ENCODE data around the gene TMEM72.

Gene TMEM72

GRCh38 chr10:44880090-44880715, 30.9 kb upstream of the TMEM72 start:
- Mint-ChIP-seq H3K4me1 (peaks cover 20 to 28% of the 10 kb centered on the region in 2 donors), H3K36me3 (no peaks in the 10 kb centered on the region), H3K9me3 (no peaks in the 10 kb centered on the region), H3K27me3 (peaks cover 19 to 33% of the 10 kb centered on the region in 2 donors), H3K4me3 (peak overlapping the region; percentile 11 to 12), H3K27ac (peak overlapping the region; percentile 1)
- ATAC-seq (replicated peaks) (no peak), DNase-seq (no peak)

GRCh38 chr10:44881649-44882048, 29.5 kb upstream of the TMEM72 start:
- Mint-ChIP-seq H3K4me3 (no peak overlapping the region), H3K36me3 (no peaks in the 10 kb centered on the region), H3K9me3 (no peaks in the 10 kb centered on the region), H3K27ac (no peak overlapping the region), H3K4me1 (peaks cover 20 to 28% of the 10 kb centered on the region in 2 donors), H3K27me3 (peaks cover 19 to 33% of the 10 kb centered on the region in 2 donors)
- ATAC-seq (replicated peaks), result peak; percentile 56 to 61
- no peak for DNase-seq

- H3K36me3 Mint-ChIP-seq, result no peaks in the 10 kb centered on the region
- DNase-seq, result no peak
- no peaks in the 10 kb centered on the region for H3K9me3 Mint-ChIP-seq
- H3K27me3 Mint-ChIP-seq, result peaks cover 19 to 33% of the 10 kb centered on the region in 2 donors
- ATAC-seq (replicated peaks), result no peak
- peaks cover 20 to 28% of the 10 kb centered on the region in 2 donors for H3K4me1 Mint-ChIP-seq
- H3K27ac Mint-ChIP-seq, result no peak overlapping the region
- H3K4me3 Mint-ChIP-seq, result no peak overlapping the region
These were observed 28.9 kb upstream of the TMEM72 start for GRCh38 chr10:44882166-44882720.

DNA sequence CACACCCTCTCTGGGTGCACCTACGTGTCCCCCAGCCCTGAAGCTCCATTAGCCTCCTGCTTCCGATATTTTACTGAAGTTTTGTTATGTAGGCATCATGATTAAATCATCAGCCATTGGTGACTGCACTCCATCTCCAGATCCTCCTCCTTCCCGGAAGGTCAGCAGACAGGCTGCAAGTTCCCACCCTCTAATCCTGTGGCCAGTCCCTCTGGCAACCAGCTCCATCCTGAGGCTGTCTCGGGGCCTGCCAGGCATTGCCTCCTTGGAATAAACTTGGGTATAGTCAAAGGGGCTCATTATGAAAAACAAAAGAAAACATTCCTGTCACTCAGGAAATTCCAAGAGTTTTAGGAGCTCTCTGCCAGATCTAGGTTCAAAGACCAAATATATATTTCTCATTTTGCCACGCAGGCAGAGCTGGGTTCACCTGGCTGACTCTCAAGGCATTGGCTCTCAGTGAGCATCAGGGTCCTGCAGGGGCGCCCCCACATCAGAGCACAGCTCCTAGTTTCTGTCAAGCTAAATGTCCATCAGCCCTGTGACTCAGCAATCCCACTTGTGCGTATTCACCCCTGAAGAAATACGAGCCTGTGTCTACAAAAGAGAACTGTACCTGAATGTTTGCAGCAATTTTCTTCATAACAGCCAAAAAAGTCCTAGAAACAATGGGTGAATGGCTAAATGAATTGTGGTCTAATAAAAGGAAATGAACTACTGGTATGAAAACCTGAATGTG, 27.4 kb upstream of the TMEM72 start:
- H3K27me3 Mint-ChIP-seq, result peaks cover 19 to 30% of the 10 kb centered on the region in 2 donors
- DNase-seq (no peak), ATAC-seq (replicated peaks) (no peak)
- H3K36me3 Mint-ChIP-seq, result no peaks in the 10 kb centered on the region
- no peaks in the 10 kb centered on the region for H3K9me3 Mint-ChIP-seq
- H3K4me1 Mint-ChIP-seq, result peaks cover 17 to 23% of the 10 kb centered on the region in 2 donors
- no peak overlapping the region for H3K4me3 Mint-ChIP-seq
- no peak overlapping the region for H3K27ac Mint-ChIP-seq

- DNase-seq (no peak), ATAC-seq (replicated peaks) (no peak)
- Mint-ChIP-seq H3K4me3 (no peak overlapping the region), H3K9me3 (no peaks in the 10 kb centered on the region), H3K36me3 (no peaks in the 10 kb centered on the region), H3K27ac (no peak overlapping the region), H3K4me1 (peaks cover 11% of the 10 kb centered on the region in 2 donors), H3K27me3 (peaks cover 3 to 13% of the 10 kb centered on the region in 2 donors)
These were observed 25.4 kb upstream of the TMEM72 start for GRCh38 chr10:44885710-44886109.

- Mint-ChIP-seq H3K4me3 (no peak overlapping the region), H3K27ac (no peak overlapping the region), H3K36me3 (no peaks in the 10 kb centered on the region), H3K9me3 (no peaks in the 10 kb centered on the region), H3K4me1 (peaks cover 3 to 4% of the 10 kb centered on the region in 2 donors), H3K27me3 (peaks cover 0 to 14% of the 10 kb centered on the region in 2 donors)
- no peak for DNase-seq
- no peak for ATAC-seq (replicated peaks)
These were observed 24.2 kb upstream of the TMEM72 start for GRCh38 chr10:44886966-44887365.

DNA sequence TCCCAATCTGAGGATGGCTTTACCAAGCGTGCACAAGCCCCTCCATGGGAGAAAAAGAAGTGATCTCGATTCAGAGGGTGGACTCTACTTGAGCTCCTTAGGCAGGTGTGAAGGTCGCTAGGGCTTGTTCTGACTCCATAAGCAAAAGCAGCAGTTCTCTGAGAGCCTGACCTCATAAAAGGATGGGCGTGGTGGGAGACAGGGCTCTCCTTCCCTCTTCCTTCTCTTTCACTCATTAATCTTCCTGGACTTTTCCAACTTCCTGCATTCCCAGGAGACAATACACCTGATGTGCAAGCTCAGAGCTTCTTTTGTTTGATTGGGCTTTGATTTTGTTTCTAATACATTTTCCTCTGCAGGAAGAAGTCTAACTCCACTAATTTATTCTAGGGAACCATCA, 22.3 kb upstream of the TMEM72 start:
- ATAC-seq (replicated peaks) (no peak), DNase-seq (no peak)
- Mint-ChIP-seq H3K9me3 (no peaks in the 10 kb centered on the region), H3K36me3 (no peaks in the 10 kb centered on the region), H3K4me3 (no peak overlapping the region), H3K27ac (no peak overlapping the region), H3K27me3 (peaks cover 0 to 4% of the 10 kb centered on the region in 2 donors), H3K4me1 (no peaks in the 10 kb centered on the region)

DNA sequence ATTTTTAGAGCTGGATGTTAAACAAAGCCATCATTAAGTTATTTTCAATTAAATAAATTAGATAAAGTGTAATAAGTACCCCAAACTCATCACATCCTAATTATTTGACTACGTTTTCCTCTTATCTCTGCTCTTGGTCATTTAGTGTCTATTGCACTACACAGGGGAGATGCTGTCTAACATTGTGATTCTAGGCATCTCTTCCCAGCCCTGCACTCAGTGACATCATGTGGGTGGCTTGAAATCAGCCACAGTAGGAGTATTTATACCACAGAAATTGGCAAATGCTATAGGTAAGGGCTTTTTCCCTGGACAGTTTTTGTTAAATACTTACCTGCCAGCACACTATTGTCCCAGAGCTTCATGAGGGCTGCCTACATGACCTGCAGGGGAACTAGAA, 21.3 kb upstream of the TMEM72 start:
- ATAC-seq (replicated peaks), result no peak
- peaks cover under 1 to 2% of the 10 kb centered on the region in 2 donors for H3K4me1 Mint-ChIP-seq
- H3K36me3 Mint-ChIP-seq, result no peaks in the 10 kb centered on the region
- DNase-seq, result no peak
- H3K4me3 Mint-ChIP-seq, result no peak overlapping the region
- no peaks in the 10 kb centered on the region for H3K9me3 Mint-ChIP-seq
- H3K27me3 Mint-ChIP-seq, result peaks cover 0 to 4% of the 10 kb centered on the region in 2 donors
- no peak overlapping the region for H3K27ac Mint-ChIP-seq

DNA sequence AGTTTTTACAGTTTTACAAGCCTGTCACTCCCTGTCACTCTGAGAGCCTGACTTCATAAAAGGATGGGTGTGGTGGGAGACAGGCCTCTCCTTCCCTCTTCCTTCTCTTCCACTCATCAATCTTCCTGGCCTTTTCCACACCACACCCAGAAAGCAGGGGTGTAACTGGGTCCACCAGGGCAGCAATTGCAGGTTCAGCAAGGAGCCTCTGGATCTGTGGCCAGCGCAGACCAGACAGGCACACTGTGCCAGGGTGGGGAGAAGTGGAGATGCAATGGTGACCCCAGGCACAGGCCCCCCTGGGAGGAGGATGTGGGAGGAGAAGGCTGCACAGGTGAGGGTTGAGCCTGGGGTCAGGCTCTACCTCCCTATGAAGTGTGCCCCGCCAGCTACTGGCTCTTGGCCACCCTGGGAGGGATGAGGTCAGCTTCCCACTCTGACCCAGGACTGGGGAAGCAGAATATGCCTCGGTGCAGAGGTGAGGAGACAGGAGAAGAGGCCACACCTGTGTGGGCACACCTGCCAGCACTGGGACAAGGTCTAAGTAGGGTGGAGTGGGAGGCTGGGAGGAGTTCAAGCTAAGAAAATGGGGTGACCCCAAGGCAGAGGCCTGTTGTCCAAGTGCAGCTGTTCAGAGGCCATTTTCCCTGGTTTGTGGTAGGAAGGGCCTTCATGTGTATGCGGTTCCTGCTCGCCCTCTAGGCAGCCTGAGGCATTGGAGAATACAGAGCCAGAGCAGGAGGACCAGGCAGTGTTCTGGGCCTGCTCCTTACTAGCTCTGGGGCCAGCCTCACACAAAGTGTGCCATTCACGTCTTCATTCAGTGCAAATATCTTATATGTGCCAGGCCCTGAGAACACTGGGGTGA, 20.2 kb upstream of the TMEM72 start:
- no peaks in the 10 kb centered on the region for H3K9me3 Mint-ChIP-seq
- H3K27me3 Mint-ChIP-seq, result peaks cover 0 to 4% of the 10 kb centered on the region in 2 donors
- no peak overlapping the region for H3K4me3 Mint-ChIP-seq
- DNase-seq (no peak), ATAC-seq (replicated peaks) (no peak)
- H3K36me3 Mint-ChIP-seq, result no peaks in the 10 kb centered on the region
- H3K4me1 Mint-ChIP-seq, result peaks cover 4 to 12% of the 10 kb centered on the region in 2 donors
- no peak overlapping the region for H3K27ac Mint-ChIP-seq

GRCh38 chr10:44891721-44892120, 19.4 kb upstream of the TMEM72 start:
- Mint-ChIP-seq H3K27me3 (peaks cover 0 to 4% of the 10 kb centered on the region in 2 donors), H3K9me3 (no peaks in the 10 kb centered on the region), H3K36me3 (no peaks in the 10 kb centered on the region), H3K4me3 (no peak overlapping the region), H3K27ac (no peak overlapping the region), H3K4me1 (peaks cover 4 to 12% of the 10 kb centered on the region in 2 donors)
- DNase-seq (no peak), ATAC-seq (replicated peaks) (no peak)

DNA sequence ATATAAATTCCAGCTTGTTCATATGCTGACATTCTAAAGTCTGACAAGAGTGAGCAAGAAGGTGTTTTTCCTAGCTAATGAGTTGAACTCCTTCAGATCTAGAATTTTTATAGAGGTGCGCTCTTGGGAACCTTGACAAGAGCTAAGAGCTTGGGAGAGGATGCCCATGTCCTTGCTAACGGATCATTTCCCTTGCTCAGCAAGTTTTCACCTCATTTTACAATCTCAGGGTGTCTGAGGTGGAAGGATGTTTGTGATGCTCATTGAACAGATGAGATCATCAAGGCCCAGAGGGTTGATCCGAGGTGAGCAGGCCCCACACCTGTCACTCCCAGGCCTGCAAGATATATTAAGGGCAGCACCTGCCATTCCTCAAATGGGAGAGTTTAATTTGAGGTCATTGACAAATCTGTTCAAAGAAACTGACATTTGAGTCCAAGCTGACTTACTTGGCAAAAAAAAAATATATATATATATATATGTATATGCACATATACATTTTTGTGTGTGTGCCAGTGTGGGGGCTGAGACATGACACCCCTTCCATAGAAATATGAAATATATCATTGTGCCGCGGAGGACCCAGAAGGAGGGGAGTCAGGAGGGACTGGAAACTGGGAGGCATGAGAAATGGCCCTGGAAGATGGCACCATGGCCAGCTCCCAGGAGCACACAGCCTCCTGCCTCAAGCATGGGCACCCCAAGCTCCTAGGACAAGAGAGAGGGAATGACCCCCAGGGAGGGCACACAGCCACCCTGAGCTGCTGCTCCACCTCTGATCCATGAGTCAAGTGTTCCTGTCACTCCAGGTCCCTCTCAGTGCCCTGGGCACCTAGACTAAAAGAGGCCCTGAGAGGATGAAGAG, 17.3 kb upstream of the TMEM72 start:
- ATAC-seq (replicated peaks) (no peak), DNase-seq (no peak)
- Mint-ChIP-seq H3K27me3 (peaks cover 0 to 4% of the 10 kb centered on the region in 2 donors), H3K27ac (no peak overlapping the region), H3K4me1 (peaks cover 4 to 12% of the 10 kb centered on the region in 2 donors), H3K36me3 (no peaks in the 10 kb centered on the region), H3K9me3 (no peaks in the 10 kb centered on the region), H3K4me3 (no peak overlapping the region)

- H3K36me3 Mint-ChIP-seq, result no peaks in the 10 kb centered on the region
- no peak overlapping the region for H3K27ac Mint-ChIP-seq
- DNase-seq (no peak), ATAC-seq (replicated peaks) (no peak)
- H3K27me3 Mint-ChIP-seq, result peaks cover 0 to 4% of the 10 kb centered on the region in 2 donors
- H3K4me1 Mint-ChIP-seq, result peaks cover 4 to 12% of the 10 kb centered on the region in 2 donors
- no peak overlapping the region for H3K4me3 Mint-ChIP-seq
- no peaks in the 10 kb centered on the region for H3K9me3 Mint-ChIP-seq
These were observed 16.4 kb upstream of the TMEM72 start for GRCh38 chr10:44894691-44895090.

DNA sequence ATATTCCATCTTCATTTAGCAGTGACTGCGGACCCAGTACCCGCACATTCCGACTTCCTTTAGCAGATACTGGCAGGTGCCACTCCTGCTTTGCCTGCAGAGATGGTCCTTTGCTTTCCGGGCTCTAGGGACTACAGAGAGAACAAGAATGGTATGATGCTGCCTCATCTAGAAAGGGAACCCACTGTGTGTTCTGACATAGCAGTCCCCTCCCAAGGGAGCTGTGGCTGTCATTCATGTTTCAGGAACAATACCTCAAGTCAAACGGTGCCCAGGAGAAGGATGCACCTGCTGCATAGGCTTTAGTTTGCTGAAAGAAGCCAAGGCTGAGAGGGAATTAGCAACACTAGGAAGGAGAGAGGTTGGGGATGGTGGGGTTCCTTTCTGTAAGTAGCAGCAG, 15.9 kb upstream of the TMEM72 start:
- no peak overlapping the region for H3K4me3 Mint-ChIP-seq
- H3K27ac Mint-ChIP-seq, result no peak overlapping the region
- DNase-seq, result peak; percentile 23
- H3K36me3 Mint-ChIP-seq, result no peaks in the 10 kb centered on the region
- peak; percentile 83 to 91 for ATAC-seq (replicated peaks)
- no peaks in the 10 kb centered on the region for H3K9me3 Mint-ChIP-seq
- H3K27me3 Mint-ChIP-seq, result peaks cover 0 to 4% of the 10 kb centered on the region in 2 donors
- peaks cover 4 to 12% of the 10 kb centered on the region in 2 donors for H3K4me1 Mint-ChIP-seq

Measured in stimulated activated naive B cell treated with anti-CD40 and anti-IgM and Interleukin-4, amounts not matched to agents 10 μg/mL and 1 μg/mL and 100 μg/mL, for 72 hours (primary cell).